ENCODE data around the gene HSD17B13. TPM values are rescaled to one million over a fixed set of nuclear protein-coding genes. Genes with fewer than 3 reads are reported as not detected.

Gene HSD17B13
- total RNA-seq, 1 donor from 2014 or later: 4.2 TPM

DNA sequence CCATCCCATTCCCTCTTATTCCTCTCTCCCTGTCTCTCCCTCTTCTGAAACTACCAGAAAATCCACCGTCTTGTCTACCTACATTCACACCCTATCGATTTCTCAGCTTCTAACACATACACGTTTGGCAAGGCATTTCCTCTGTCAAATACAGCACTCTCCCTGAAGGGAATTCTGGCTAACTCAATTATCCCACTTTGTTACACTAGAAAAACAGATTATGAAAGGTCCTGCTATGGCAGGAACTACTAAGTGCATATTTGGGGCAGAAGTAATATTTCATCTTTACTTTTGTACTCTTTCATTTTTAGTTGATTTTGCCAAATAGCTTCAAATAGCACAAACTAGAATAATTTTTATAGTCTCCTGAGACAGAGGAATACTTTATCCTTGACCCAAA, 55.7 kb downstream of the HSD17B13 start:
- Histone ChIP-seq H3K4me1 (no peaks in the 10 kb centered on the region), H3K27ac (no peak overlapping the region), H3K9me3 (no peaks in the 10 kb centered on the region), H3K27me3 (ENCODE audit: low read depth) (no peaks in the 10 kb centered on the region), H3K36me3 (no peaks in the 10 kb centered on the region), H3K4me3 (no peak overlapping the region)
- DNase-seq (no peak), ATAC-seq (no peak)
- intact Hi-C loops (cut with DNase I): no loop called here
- TF ChIP-seq, protein P1, sequence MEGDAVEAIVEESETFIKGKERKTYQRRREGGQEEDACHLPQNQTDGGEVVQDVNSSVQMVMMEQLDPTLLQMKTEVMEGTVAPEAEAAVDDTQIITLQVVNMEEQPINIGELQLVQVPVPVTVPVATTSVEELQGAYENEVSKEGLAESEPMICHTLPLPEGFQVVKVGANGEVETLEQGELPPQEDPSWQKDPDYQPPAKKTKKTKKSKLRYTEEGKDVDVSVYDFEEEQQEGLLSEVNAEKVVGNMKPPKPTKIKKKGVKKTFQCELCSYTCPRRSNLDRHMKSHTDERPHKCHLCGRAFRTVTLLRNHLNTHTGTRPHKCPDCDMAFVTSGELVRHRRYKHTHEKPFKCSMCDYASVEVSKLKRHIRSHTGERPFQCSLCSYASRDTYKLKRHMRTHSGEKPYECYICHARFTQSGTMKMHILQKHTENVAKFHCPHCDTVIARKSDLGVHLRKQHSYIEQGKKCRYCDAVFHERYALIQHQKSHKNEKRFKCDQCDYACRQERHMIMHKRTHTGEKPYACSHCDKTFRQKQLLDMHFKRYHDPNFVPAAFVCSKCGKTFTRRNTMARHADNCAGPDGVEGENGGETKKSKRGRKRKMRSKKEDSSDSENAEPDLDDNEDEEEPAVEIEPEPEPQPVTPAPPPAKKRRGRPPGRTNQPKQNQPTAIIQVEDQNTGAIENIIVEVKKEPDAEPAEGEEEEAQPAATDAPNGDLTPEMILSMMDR (IDR thresholded peaks at IDR 0.05): no peak

DNA sequence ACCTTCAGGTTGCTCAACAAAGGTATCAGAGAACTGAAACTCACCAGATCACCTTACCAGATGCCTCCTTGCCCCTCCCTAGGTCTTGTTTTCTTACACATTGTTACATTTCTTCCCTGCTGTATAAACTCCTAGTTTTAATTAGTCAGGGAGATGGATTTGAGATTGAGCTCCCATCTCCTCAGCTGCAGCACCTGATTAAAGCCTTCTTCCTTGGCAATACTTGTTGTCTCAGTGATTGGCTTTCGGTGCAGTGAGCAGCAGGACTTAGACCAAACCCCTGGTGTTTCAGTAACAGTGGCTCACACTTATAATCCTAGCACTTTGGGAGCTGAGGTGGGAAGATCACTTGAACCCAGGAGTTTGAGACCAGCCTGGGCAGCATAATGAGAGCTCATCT, 59.8 kb downstream of the HSD17B13 start:
- H3K9me3 ChIP-seq: no peaks in the 10 kb centered on the region
- no peak overlapping the region for H3K27ac ChIP-seq
- DNase-seq: no peak
- TF ChIP-seq, protein P1 (IDR thresholded peaks at IDR 0.05): no peak
- no peaks in the 10 kb centered on the region for H3K27me3 ChIP-seq (ENCODE audit: low read depth)
- intact Hi-C loops (cut with DNase I): no loop called here
- H3K4me1 ChIP-seq: no peaks in the 10 kb centered on the region
- H3K36me3 ChIP-seq: no peaks in the 10 kb centered on the region
- ATAC-seq: no peak
- no peak overlapping the region for H3K4me3 ChIP-seq

DNA sequence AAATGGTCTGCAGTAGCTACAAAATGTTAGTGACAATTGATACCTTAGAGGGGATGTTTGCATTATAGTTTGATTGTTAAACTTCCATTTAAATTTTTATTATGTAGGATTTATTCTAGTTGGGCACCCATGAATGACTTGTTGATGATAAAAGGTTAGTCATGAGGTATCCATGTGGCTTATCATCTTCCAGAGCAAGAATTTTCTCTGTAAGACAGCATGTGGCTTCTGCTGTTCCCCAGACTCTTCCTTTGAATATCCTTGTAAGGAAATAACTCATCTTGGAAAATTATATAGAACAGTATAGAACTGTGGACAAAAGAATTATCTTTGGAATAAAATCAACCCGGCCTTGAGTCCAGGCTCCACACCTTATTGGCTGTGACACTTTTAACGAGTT, 62.2 kb downstream of the HSD17B13 start:
- no peak overlapping the region for H3K27ac ChIP-seq
- no peaks in the 10 kb centered on the region for H3K27me3 ChIP-seq (ENCODE audit: low read depth)
- intact Hi-C loops (cut with DNase I): no loop called here
- no peaks in the 10 kb centered on the region for H3K36me3 ChIP-seq
- TF ChIP-seq, protein P1 (IDR thresholded peaks at IDR 0.05): no peak
- no peak overlapping the region for H3K4me3 ChIP-seq
- DNase-seq (no peak), ATAC-seq (no peak)
- no peaks in the 10 kb centered on the region for H3K4me1 ChIP-seq
- H3K9me3 ChIP-seq: no peaks in the 10 kb centered on the region

DNA sequence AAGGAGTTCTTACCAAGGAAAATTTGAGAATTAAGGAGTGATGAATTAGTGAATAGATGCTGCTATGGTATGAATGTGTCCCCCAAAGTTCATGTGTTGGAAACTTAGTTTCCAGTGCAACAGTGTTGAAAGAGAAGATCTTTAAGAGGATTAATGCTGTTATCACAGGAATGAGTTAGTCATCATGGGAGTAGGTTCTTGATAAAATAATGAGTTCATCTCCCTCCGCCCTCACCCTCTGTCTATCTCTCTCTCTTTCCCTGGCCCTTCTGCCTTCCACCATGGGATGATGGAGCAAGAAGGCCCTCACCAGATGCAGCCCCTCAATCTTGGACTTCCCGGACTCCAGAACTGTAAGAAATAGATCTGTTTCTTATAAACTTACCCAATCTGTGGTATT, 64.0 kb downstream of the HSD17B13 start:
- ATAC-seq (no peak), DNase-seq (no peak)
- Histone ChIP-seq H3K4me3 (no peak overlapping the region), H3K36me3 (no peaks in the 10 kb centered on the region), H3K4me1 (no peaks in the 10 kb centered on the region), H3K27ac (no peak overlapping the region), H3K27me3 (ENCODE audit: low read depth) (no peaks in the 10 kb centered on the region), H3K9me3 (no peaks in the 10 kb centered on the region)
- TF ChIP-seq, protein P1 (IDR thresholded peaks at IDR 0.05): no peak
- intact Hi-C loops (cut with DNase I): no loop called here

DNA sequence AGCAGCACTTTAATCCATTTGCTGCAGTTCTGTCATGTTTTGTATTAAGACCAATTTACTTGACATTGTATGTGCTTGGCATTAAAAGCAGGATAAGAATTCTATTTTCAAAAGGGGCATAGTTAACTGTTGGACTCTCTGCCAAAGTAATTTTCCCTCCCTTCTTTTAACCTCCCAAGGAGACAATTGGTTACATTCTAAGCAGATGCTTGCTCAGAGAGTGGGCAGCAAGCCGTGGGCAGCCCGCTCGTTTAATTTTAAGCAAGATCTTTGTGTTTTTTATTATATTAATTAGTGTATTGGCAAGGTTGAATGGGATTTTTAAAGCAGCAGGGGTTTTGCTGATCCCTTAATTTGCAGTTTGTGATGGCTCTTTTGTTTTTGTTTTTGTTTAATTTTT, 65.2 kb downstream of the HSD17B13 start:
- Histone ChIP-seq H3K4me3 (no peak overlapping the region), H3K27me3 (ENCODE audit: low read depth) (no peaks in the 10 kb centered on the region), H3K27ac (no peak overlapping the region), H3K4me1 (no peaks in the 10 kb centered on the region), H3K9me3 (no peaks in the 10 kb centered on the region), H3K36me3 (no peaks in the 10 kb centered on the region)
- ATAC-seq: no peak
- DNase-seq: no peak
- TF ChIP-seq, protein P1 (IDR thresholded peaks at IDR 0.05): no peak
- intact Hi-C loops (cut with DNase I): no loop called here

DNA sequence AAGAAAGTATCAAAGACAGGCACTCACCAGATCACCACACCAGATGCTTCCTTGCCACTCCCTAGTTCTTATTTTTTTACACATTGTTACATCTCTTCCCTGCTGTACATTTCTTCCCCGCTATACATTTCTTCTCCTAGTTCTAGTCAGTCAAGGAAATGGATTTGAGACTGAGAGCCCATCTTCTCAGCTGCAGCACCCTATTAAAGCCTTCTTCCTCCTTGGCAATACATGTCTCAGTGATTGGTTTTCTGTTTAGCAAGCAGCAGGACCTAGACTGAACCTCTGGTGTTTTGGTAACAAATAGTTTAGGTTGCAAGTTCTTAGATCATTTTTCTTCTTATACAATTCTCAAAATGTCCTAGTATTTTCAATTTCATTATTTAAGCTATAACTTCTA, 66.9 kb downstream of the HSD17B13 start:
- no peaks in the 10 kb centered on the region for H3K9me3 ChIP-seq
- ATAC-seq (no peak), DNase-seq (no peak)
- TF ChIP-seq, protein P1 (IDR thresholded peaks at IDR 0.05): no peak
- H3K4me3 ChIP-seq: no peak overlapping the region
- H3K27ac ChIP-seq: no peak overlapping the region
- no peaks in the 10 kb centered on the region for H3K27me3 ChIP-seq (ENCODE audit: low read depth)
- intact Hi-C loops (cut with DNase I): no loop called here
- no peaks in the 10 kb centered on the region for H3K4me1 ChIP-seq
- no peaks in the 10 kb centered on the region for H3K36me3 ChIP-seq

Measured in lower lobe of right lung (tissue), 2 donors.